PFSK-1 (cell line): ENCODE results near the gene ASB16.

Experiments
- FOXP2 ChIP-seq: optimal IDR thresholded peaks from 2 replicates; pipeline ENCODE3; 2011; ENCODE audit warnings: borderline replicate concordance, control low read depth, inconsistent platforms; ENCODE audit not compliant: insufficient read depth; ENCODE audit errors: extremely low read length, extremely low read depth
- POLR2AphosphoS5 ChIP-seq: IDR thresholded peaks from 2 replicates; pipeline ENCODE4 v1.6.1; 2012; ENCODE audit warnings: low read depth, mild to moderate bottlenecking, control low read depth, low read length, moderate library complexity
- REST ChIP-seq, 2 experiments: IDR thresholded peaks; 2 replicates each; pipeline versions ENCODE4 v1.6.1 to v1.8.0; 2011 to 2012; ENCODE audit warnings: low read depth in 2 of 2, low read length in 2 of 2, control low read depth in 1 of 2, inconsistent platforms in 1 of 2, mild to moderate bottlenecking in 1 of 2, moderate library complexity in 1 of 2; ENCODE audit not compliant: insufficient read depth in 1 of 2
- SIN3A ChIP-seq: IDR thresholded peaks from 2 replicates; pipeline ENCODE4 v1.6.1; 2012; ENCODE audit warnings: mild to moderate bottlenecking, low read length, moderate library complexity, borderline replicate concordance; ENCODE audit not compliant: insufficient read depth
- TAF1 ChIP-seq: IDR thresholded peaks from 2 replicates; pipeline ENCODE4 v1.6.1; 2012; ENCODE audit warnings: low read length, control low read depth, borderline replicate concordance; ENCODE audit not compliant: insufficient read depth

The ASB16 gene

GRCh38 chr17:44207319-44207718 is 36.8 kb downstream of the ASB16 start:
- TF ChIP-seq SIN3A = no peak
- TF ChIP-seq POLR2AphosphoS5 = no peak
- TF ChIP-seq REST (IDR thresholded peaks at IDR 0.05; ENCODE audit: insufficient read depth in 1 of 2, low read depth in 2 of 2, low read length in 2 of 2) = no peak

- TF ChIP-seq FOXP2 = no peak
- TF ChIP-seq REST (IDR thresholded peaks at IDR 0.05; ENCODE audit: insufficient read depth in 1 of 2, low read depth in 2 of 2, low read length in 2 of 2) = no peak
- no peak for TF ChIP-seq POLR2AphosphoS5
- no peak for TF ChIP-seq TAF1
- no peak for TF ChIP-seq SIN3A
Observed at GRCh38 chr17:44207743-44208142, 37.2 kb downstream of the ASB16 start.

- TF ChIP-seq REST (IDR thresholded peaks at IDR 0.05; ENCODE audit: insufficient read depth in 1 of 2, low read depth in 2 of 2, low read length in 2 of 2) (no peak), FOXP2 (no peak), POLR2AphosphoS5 (no peak), SIN3A (no peak), TAF1 (no peak)
Observed at GRCh38 chr17:44209786-44210341, 39.4 kb downstream of the ASB16 start.

GRCh38 chr17:44210342-44211192 is 40.1 kb downstream of the ASB16 start:
- peak; percentile 48 for TF ChIP-seq FOXP2
- no peak for TF ChIP-seq REST (IDR thresholded peaks at IDR 0.05; ENCODE audit: insufficient read depth in 1 of 2, low read depth in 2 of 2, low read length in 2 of 2)
- TF ChIP-seq TAF1 = no peak
- peak; percentile 37 for TF ChIP-seq POLR2AphosphoS5
